Endometrial microvascular endothelial cells (primary cell): ENCODE measurements around the gene MKI67. TPM values are rescaled to one million over a fixed set of nuclear protein-coding genes. Genes with fewer than 3 reads are reported as not detected.

Experiments
- in situ Hi-C: cut with HindIII; loops from 2 replicates; pipeline ENCODE4 v1.10.0; 2017; ENCODE audit warnings: low sequenced_read_pairs, low pct_unique_long_range_greater_than_20kb; ENCODE audit errors: inconsistent ontology term
- total RNA-seq: library from RNA; depleted of rRNA; stranded (reverse); fragments of >200 nt; gene quantifications from one replicate; pipeline ENCODE4 v1.2.3, GENCODE V29; 2015; ENCODE audit errors: inconsistent ontology term

Gene MKI67
- total RNA-seq, 1 donor from 2014 or later = 43.8 TPM

GRCh38 chr10:128070721-128071416 lies 55.4 kb downstream of the MKI67 start:
- in situ Hi-C loops = no loop called here

GRCh38 chr10:128070161-128070560 lies 56.1 kb downstream of the MKI67 start:
- in situ Hi-C loops = no loop called here

- in situ Hi-C loops = no loop called here
Observed at GRCh38 chr10:128069351-128070051, 56.7 kb downstream of the MKI67 start.

- in situ Hi-C loops = no loop called here
Observed at GRCh38 chr10:128068398-128069285, 57.6 kb downstream of the MKI67 start.

- in situ Hi-C loops = no loop called here
Observed at GRCh38 chr10:128067691-128068397, 58.4 kb downstream of the MKI67 start.

- in situ Hi-C loops = no loop called here
Observed at GRCh38 chr10:128066870-128067382, 59.3 kb downstream of the MKI67 start.

- in situ Hi-C loops = no loop called here
Observed at GRCh38 chr10:128065881-128066534, 60.2 kb downstream of the MKI67 start.

- in situ Hi-C loops = no loop called here
Observed at GRCh38 chr10:128064970-128065580, 61.1 kb downstream of the MKI67 start.

GRCh38 chr10:128064108-128064969 lies 61.9 kb downstream of the MKI67 start:
- in situ Hi-C loops = no loop called here

GRCh38 chr10:128063736-128064107 lies 62.5 kb downstream of the MKI67 start:
- in situ Hi-C loops = no loop called here

- in situ Hi-C loops = no loop called here
Observed at GRCh38 chr10:128062881-128063563, 63.2 kb downstream of the MKI67 start.

- in situ Hi-C loops = no loop called here
Observed at GRCh38 chr10:128062331-128062880, 63.8 kb downstream of the MKI67 start.

GRCh38 chr10:128061306-128062300 lies 64.6 kb downstream of the MKI67 start:
- in situ Hi-C loops = no loop called here

GRCh38 chr10:128060341-128061250 lies 65.6 kb downstream of the MKI67 start:
- in situ Hi-C loops = no loop called here
